ENCODE results near the gene KRT73. TPM values are rescaled to one million over a fixed set of nuclear protein-coding genes. Genes with fewer than 3 reads are reported as not detected.

The KRT73 gene
- total RNA-seq, 5 donors from 2014 or later (not counting 1 experiment from before 2014, with no cell fraction given): 6.8 to 37.9 (median 21.9) TPM

DNA sequence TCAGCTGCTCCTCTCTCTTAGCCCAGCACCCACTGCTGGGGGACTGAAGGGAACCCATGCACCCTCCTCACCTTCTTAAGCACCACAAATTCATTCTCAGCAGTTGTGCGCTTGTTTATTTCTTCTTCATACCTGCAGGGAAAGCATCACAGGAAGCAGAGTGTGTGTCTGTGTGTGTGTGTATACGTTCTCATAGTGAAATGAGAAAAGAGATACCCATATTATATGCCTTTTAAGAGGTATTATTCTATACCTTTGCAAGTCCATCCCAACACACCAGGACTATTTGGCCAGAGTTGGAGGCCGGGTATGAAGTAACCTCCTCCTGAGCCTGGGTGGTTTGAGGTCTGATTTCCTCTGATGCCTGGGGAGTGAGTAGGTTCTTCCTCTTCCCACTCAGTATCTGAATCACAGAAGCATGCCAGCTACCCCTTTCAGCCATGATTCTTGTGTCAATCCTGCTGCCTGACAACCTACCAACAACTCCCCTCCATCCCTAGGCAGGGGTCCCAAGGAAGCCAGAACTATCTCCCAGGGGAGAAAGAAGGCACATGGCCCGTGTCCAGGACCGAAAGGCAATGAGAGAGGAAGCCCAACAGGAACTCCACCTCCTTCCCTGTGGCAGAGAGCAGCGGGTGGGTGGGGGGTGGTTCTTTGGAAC lies 3.0 kb downstream of the KRT73 start:
- ChIA-PET POLR2A (interaction anchor here in 1 of 2 donors (0.7 kb wide), 1 partner anchor 14 kb away, joined by 12 read pairs; no protein-coding TSS in a partner anchor), CTCF (no interaction called here)
- Mint-ChIP-seq H3K27ac (peak overlapping the region; percentile 89 to 99), H3K4me3 (peak overlapping the region; percentile 1 to 67 (median 62)), H3K9me3 (no peaks in the 10 kb centered on the region), H3K4me1 (peaks cover 78 to 95% (median 82%) of the 10 kb centered on the region in 3 donors), H3K36me3 (peaks cover 4% of the 10 kb centered on the region), H3K27me3 (peaks cover 0 to 4% of the 10 kb centered on the region in 2 donors)
- Histone ChIP-seq H3K27me3 (replicated peaks in 1 of 2; ENCODE audit: control insufficient read depth in 2 of 2, extremely low read depth in 1 of 2, insufficient read depth in 2 of 2, low read length in 1 of 2) (no peaks in the 10 kb centered on the region), H3K36me3 (ENCODE audit: control insufficient read depth in 2 of 2, extremely low read depth in 1 of 2, insufficient read depth in 1 of 2, low read length in 1 of 2) (no peaks in the 10 kb centered on the region), H3K4me1 (ENCODE audit: control insufficient read depth in 1 of 2, extremely low read depth in 1 of 2, insufficient read depth in 2 of 2, low read length in 2 of 2) (peaks cover 70 to 85% of the 10 kb centered on the region in 2 experiments), H3K27ac (ENCODE audit: low read length) (peak overlapping the region; percentile 70), H3K9me3 (no peaks in the 10 kb centered on the region), H3K4me3 (ENCODE audit: control insufficient read depth in 1 of 2, extremely low read depth in 1 of 2, low read length in 1 of 2) (peak overlapping the region in 1 of 2 donors; percentile 2)
- DNase-seq (peak in 10 of 35 experiments; percentile 10 to 58 (median 30)), ATAC-seq (replicated peaks in 1 of 4) (peak; percentile 29 to 42 (median 38))
- WGBS (ENCODE audit: insufficient coverage): no CpG with 5 or more reads among the region's 6 CpGs

GRCh38 chr12:52614381-52615207 lies 3.8 kb downstream of the KRT73 start:
- H3K27me3 ChIP-seq (replicated peaks in 1 of 2; ENCODE audit: control insufficient read depth in 2 of 2, extremely low read depth in 1 of 2, insufficient read depth in 2 of 2, low read length in 1 of 2): no peaks in the 10 kb centered on the region
- CTCF ChIA-PET: no interaction called here
- peaks cover 85 to 97% (median 89%) of the 10 kb centered on the region in 3 donors for H3K4me1 Mint-ChIP-seq
- peaks cover 4% of the 10 kb centered on the region for H3K36me3 Mint-ChIP-seq
- POLR2A ChIA-PET: no interaction called here
- H3K36me3 ChIP-seq (ENCODE audit: control insufficient read depth in 2 of 2, extremely low read depth in 1 of 2, insufficient read depth in 1 of 2, low read length in 1 of 2): no peaks in the 10 kb centered on the region
- peaks cover 0 to 4% of the 10 kb centered on the region in 2 donors for H3K27me3 Mint-ChIP-seq
- peak overlapping the region; percentile 1 to 67 (median 62) for H3K4me3 Mint-ChIP-seq
- ATAC-seq (replicated peaks in 1 of 4): no peak
- H3K4me3 ChIP-seq (ENCODE audit: control insufficient read depth in 1 of 2, extremely low read depth in 1 of 2, low read length in 1 of 2): no peak overlapping the region
- DNase-seq: peak in 1 of 35 experiments; percentile 39
- peak overlapping the region; percentile 89 to 99 for H3K27ac Mint-ChIP-seq
- no peaks in the 10 kb centered on the region for H3K9me3 ChIP-seq
- WGBS (ENCODE audit: insufficient coverage): 74% methylated on average over 7 of the region's 10 CpGs
- H3K27ac ChIP-seq (ENCODE audit: low read length): peak overlapping the region; percentile 70
- peaks cover 74 to 90% of the 10 kb centered on the region in 2 experiments for H3K4me1 ChIP-seq (ENCODE audit: control insufficient read depth in 1 of 2, extremely low read depth in 1 of 2, insufficient read depth in 2 of 2, low read length in 2 of 2)
- no peaks in the 10 kb centered on the region for H3K9me3 Mint-ChIP-seq

DNA sequence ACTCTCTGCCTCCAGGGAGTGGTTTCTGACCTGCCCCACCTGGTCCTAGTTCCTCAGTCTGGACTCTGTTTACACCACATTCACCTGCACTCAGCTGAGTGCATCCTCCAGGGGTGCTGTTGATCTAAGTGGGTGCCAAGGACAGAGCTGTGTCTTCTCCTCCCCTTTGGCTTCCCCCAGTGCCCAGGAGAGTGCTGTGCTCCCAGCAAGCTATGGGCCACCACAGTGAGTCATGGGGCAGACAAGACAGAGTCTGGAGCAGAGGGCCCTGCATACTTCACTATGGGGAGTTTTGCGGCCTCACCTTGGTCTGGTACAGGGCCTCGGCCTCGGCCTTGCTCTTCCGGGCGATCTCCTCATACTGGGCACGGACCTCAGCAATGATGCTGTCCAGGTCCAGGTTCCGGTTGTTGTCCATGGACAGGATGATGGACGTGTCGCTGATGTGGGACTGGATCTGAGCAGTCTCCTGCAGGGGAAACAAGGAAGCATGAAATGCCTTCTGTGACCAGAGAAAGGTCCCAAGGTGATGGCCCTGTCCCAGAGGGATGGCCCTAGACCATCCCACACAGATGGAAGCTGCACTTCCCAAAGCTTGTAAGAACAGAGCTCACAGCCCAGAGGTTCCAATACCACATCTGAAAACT lies 4.9 kb downstream of the KRT73 start:
- Mint-ChIP-seq H3K9me3 (no peaks in the 10 kb centered on the region), H3K4me3 (peak overlapping the region in 1 of 3 donors; percentile 67), H3K4me1 (peaks cover 90 to 97% (median 91%) of the 10 kb centered on the region in 3 donors), H3K27ac (peak overlapping the region; percentile 89 to 99), H3K36me3 (peaks cover 4% of the 10 kb centered on the region), H3K27me3 (peaks cover 0 to 4% of the 10 kb centered on the region in 2 donors)
- ChIA-PET CTCF (no interaction called here), POLR2A (no interaction called here)
- Histone ChIP-seq H3K4me1 (ENCODE audit: control insufficient read depth in 1 of 2, extremely low read depth in 1 of 2, insufficient read depth in 2 of 2, low read length in 2 of 2) (peaks cover 84 to 94% of the 10 kb centered on the region in 2 experiments), H3K27me3 (replicated peaks in 1 of 2; ENCODE audit: control insufficient read depth in 2 of 2, extremely low read depth in 1 of 2, insufficient read depth in 2 of 2, low read length in 1 of 2) (peaks cover 0 to 3% of the 10 kb centered on the region in 2 experiments), H3K9me3 (no peaks in the 10 kb centered on the region), H3K4me3 (ENCODE audit: control insufficient read depth in 1 of 2, extremely low read depth in 1 of 2, low read length in 1 of 2) (no peak overlapping the region), H3K27ac (ENCODE audit: low read length) (peak overlapping the region; percentile 60), H3K36me3 (ENCODE audit: control insufficient read depth in 2 of 2, extremely low read depth in 1 of 2, insufficient read depth in 1 of 2, low read length in 1 of 2) (no peaks in the 10 kb centered on the region)
- DNase-seq (peak in 3 of 35 experiments; percentile 5 to 25 (median 19)), ATAC-seq (replicated peaks in 1 of 4) (no peak)
- WGBS (ENCODE audit: insufficient coverage): 91% methylated on average over 9 of the region's 9 CpGs

- DNase-seq: peak in 7 of 35 experiments; percentile 11 to 59 (median 25)
- Mint-ChIP-seq H3K36me3 (peaks cover 6% of the 10 kb centered on the region), H3K27me3 (peaks cover 0 to 4% of the 10 kb centered on the region in 2 donors), H3K27ac (peak overlapping the region; percentile 89 to 99), H3K4me3 (peak overlapping the region; percentile 21 to 79 (median 67)), H3K4me1 (peaks cover 96 to 100% (median 99%) of the 10 kb centered on the region in 3 donors), H3K9me3 (no peaks in the 10 kb centered on the region)
- Histone ChIP-seq H3K9me3 (no peaks in the 10 kb centered on the region), H3K27ac (ENCODE audit: low read length) (peak overlapping the region; percentile 60), H3K4me1 (ENCODE audit: control insufficient read depth in 1 of 2, extremely low read depth in 1 of 2, insufficient read depth in 2 of 2, low read length in 2 of 2) (peaks cover 89 to 96% of the 10 kb centered on the region in 2 experiments), H3K36me3 (ENCODE audit: control insufficient read depth in 2 of 2, extremely low read depth in 1 of 2, insufficient read depth in 1 of 2, low read length in 1 of 2) (no peaks in the 10 kb centered on the region), H3K27me3 (replicated peaks in 1 of 2; ENCODE audit: control insufficient read depth in 2 of 2, extremely low read depth in 1 of 2, insufficient read depth in 2 of 2, low read length in 1 of 2) (peaks cover 0 to 3% of the 10 kb centered on the region in 2 experiments), H3K4me3 (ENCODE audit: control insufficient read depth in 1 of 2, extremely low read depth in 1 of 2, low read length in 1 of 2) (no peak overlapping the region)
- POLR2A ChIA-PET: interaction anchor here in 1 of 2 donors (0.6 to 1.0 kb wide), 3 partner anchors 14 to 258 kb away, joined by 3 to 4 read pairs (median 3); no protein-coding TSS in a partner anchor
- CTCF ChIA-PET: interaction anchor here (1.0 to 1.4 kb wide), 2 partner anchors 32 to 267 kb away, joined by 3 to 5 read pairs; no protein-coding TSS in a partner anchor
- 39% methylated on average over 2 of the region's 5 CpGs for WGBS (ENCODE audit: insufficient coverage)
- peak in 3 of 4 experiments; percentile 28 to 41 (median 30) for ATAC-seq (replicated peaks in 1 of 4)
Measured at GRCh38 chr12:52612431-52613383, 5.7 kb downstream of the KRT73 start.

GRCh38 chr12:52611080-52611468 lies 7.3 kb downstream of the KRT73 start:
- peak in 1 of 35 experiments; percentile 13 for DNase-seq
- POLR2A ChIA-PET: interaction anchor here in 1 of 2 donors (1.1 kb wide), 1 partner anchor 34 kb away, joined by 3 read pairs; no protein-coding TSS in a partner anchor
- Histone ChIP-seq H3K27me3 (replicated peaks in 1 of 2; ENCODE audit: control insufficient read depth in 2 of 2, extremely low read depth in 1 of 2, insufficient read depth in 2 of 2, low read length in 1 of 2) (peaks cover 0 to 3% of the 10 kb centered on the region in 2 experiments), H3K4me3 (ENCODE audit: control insufficient read depth in 1 of 2, extremely low read depth in 1 of 2, low read length in 1 of 2) (peak overlapping the region; percentile 34 to 55), H3K4me1 (ENCODE audit: control insufficient read depth in 1 of 2, extremely low read depth in 1 of 2, insufficient read depth in 2 of 2, low read length in 2 of 2) (peaks cover 89 to 93% of the 10 kb centered on the region in 2 experiments), H3K36me3 (ENCODE audit: control insufficient read depth in 2 of 2, extremely low read depth in 1 of 2, insufficient read depth in 1 of 2, low read length in 1 of 2) (no peaks in the 10 kb centered on the region), H3K27ac (ENCODE audit: low read length) (peak overlapping the region; percentile 60), H3K9me3 (no peaks in the 10 kb centered on the region)
- Mint-ChIP-seq H3K9me3 (no peaks in the 10 kb centered on the region), H3K36me3 (peaks cover 7% of the 10 kb centered on the region), H3K27ac (peak overlapping the region; percentile 89 to 99), H3K4me3 (peak overlapping the region; percentile 65 to 79 (median 67)), H3K4me1 (peaks cover 94 to 98% (median 97%) of the 10 kb centered on the region in 3 donors), H3K27me3 (peaks cover 0 to 5% of the 10 kb centered on the region in 2 donors)
- no peak for ATAC-seq (replicated peaks in 1 of 4)
- CTCF ChIA-PET: interaction anchor here (0.7 to 1.6 kb wide), 6 partner anchors 25 to 260 kb away, joined by 3 to 24 read pairs (median 6); no protein-coding TSS in a partner anchor
- 100% methylated on average over 6 of the region's 6 CpGs for whole genome bisulfite sequencing (ENCODE audit: insufficient coverage)

All from T-cell (primary cell).